ENCODE measurements around the gene CBLC. TPM values are rescaled to one million over a fixed set of nuclear protein-coding genes. Genes with fewer than 3 reads are reported as not detected.

The CBLC gene
- total RNA-seq, 3 donors from 2014 or later (not counting 1 experiment from before 2014, with no cell fraction given): not detected

DNA sequence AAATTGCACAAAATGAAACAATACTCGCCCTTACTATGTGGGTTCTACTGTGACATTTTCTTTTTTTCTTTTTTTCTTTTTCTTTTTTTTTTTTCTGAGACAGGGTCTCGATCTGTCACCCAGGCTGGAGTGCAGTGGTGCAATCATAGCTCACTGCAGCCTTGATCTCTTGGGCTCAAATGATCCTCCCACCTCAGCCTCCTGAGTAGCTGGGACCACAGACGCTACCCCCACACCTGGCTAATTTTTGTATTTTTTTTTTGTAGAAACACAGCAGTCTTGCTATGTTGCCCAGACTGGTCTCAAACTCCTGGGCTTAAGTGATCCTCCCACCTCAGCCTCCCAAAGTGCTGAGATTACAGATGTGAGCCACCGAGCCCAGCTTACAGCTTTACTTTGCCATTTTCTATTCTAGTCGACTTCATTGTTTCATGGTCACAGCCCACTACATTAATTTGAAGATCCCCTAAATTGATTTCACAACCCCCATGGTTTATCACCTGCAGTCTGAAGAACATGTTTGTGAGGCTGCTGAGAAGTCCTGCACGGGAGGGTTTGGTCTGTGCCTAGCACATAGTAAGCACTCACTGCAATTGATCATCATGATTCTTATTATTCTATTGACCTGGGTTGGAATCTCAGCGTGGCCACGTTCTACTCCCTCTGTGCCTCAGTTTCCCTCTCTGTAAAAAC is 25.4 kb upstream of the CBLC start:
- intact Hi-C loops (cut with micrococcal nuclease): loop anchor here (2.0 kb wide), 1 partner anchor 15 kb away; no protein-coding TSS in a partner anchor
- H3K27me3 ChIP-seq (ENCODE audit: control insufficient read depth, insufficient read depth, low read length): no peaks in the 10 kb centered on the region
- H3K4me3 Mint-ChIP-seq: peak overlapping the region; percentile 89
- H3K4me3 ChIP-seq (ENCODE audit: low read length): no peak overlapping the region
- DNase-seq: peak in 1 of 2 donors; percentile 45
- peaks cover 18% of the 10 kb centered on the region for H3K36me3 ChIP-seq (ENCODE audit: control insufficient read depth, insufficient read depth, low read length)
- H3K4me1 ChIP-seq (ENCODE audit: control insufficient read depth, insufficient read depth, low read length): peaks cover 83% of the 10 kb centered on the region
- peak overlapping the region; percentile 99 for H3K27ac ChIP-seq (ENCODE audit: low read length)
- no peak for ATAC-seq
- H3K9me3 Mint-ChIP-seq: no peaks in the 10 kb centered on the region
- TF ChIP-seq, protein P1, sequence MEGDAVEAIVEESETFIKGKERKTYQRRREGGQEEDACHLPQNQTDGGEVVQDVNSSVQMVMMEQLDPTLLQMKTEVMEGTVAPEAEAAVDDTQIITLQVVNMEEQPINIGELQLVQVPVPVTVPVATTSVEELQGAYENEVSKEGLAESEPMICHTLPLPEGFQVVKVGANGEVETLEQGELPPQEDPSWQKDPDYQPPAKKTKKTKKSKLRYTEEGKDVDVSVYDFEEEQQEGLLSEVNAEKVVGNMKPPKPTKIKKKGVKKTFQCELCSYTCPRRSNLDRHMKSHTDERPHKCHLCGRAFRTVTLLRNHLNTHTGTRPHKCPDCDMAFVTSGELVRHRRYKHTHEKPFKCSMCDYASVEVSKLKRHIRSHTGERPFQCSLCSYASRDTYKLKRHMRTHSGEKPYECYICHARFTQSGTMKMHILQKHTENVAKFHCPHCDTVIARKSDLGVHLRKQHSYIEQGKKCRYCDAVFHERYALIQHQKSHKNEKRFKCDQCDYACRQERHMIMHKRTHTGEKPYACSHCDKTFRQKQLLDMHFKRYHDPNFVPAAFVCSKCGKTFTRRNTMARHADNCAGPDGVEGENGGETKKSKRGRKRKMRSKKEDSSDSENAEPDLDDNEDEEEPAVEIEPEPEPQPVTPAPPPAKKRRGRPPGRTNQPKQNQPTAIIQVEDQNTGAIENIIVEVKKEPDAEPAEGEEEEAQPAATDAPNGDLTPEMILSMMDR (IDR thresholded peaks at IDR 0.05): no peak
- no peaks in the 10 kb centered on the region for H3K9me3 ChIP-seq (ENCODE audit: control insufficient read depth, insufficient read depth, low read length)
- H3K36me3 Mint-ChIP-seq: no peaks in the 10 kb centered on the region
- H3K27ac Mint-ChIP-seq: peak overlapping the region; percentile 91 to 93
- 40% methylated on average over 7 of the region's 8 CpGs for WGBS (ENCODE audit: insufficient coverage)
- peaks cover 49 to 69% of the 10 kb centered on the region in 2 donors for H3K4me1 Mint-ChIP-seq
- H3K27me3 Mint-ChIP-seq (ENCODE audit: low read depth in 2 of 2): no peaks in the 10 kb centered on the region

DNA sequence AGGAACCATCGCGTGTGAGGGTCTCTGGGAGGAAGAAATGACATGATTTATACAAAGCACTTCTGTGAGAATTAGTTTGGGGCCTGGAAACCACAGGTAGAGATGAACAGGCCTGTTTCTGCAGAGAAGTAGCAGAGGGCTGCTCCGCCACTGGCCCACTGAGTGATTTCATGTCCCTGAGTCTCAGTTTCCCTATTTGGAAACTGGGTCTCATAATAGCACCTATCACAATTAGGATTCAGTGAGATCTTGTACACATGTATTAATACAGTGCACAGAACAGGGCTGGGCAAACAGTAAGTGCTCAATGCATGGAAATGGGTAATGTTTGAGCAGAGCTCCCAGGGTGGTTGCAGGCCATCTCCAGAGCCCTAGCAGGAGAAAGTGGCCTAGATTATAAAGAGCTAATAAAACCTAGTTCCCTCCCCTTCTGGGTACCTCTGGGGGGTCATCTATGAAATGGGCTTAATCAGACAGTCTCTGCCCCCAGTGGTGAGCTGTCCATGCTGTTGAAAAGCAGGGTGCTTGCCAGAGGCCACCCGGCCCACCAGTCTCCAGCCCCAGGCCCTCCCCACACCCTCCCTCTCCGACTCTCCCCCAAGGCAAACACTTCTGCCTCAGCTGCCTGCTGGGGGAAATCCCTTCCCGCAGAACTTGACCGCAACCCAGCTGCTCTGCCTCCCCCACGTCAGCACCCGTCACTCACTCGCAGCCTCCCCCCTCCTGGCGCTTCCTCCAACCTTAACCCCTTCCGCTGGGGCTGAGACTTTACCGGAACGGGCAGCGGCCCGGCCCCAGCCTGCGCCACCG is 24.7 kb upstream of the CBLC start:
- intact Hi-C loops (cut with micrococcal nuclease): loop anchor here (1.0 to 2.0 kb wide), 2 partner anchors 8 to 16 kb away; no protein-coding TSS in a partner anchor

DNA sequence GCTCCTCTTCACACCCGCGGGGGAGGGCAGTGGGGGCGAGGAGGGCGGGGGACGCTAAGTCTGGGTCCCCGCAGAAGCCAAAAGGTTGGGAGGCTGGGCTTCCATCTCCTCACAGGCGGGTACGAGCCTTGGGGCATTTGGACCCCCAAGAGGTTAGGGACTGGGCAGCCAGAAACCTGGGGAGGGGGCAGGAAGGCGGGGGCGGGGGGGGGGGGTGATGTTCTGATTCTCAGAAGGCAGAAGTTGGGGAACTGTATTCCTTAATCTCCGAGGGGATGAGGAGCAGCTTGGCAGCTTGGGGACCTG is 24.1 kb upstream of the CBLC start:
- H3K36me3 ChIP-seq (ENCODE audit: control insufficient read depth, insufficient read depth, low read length): peaks cover 29% of the 10 kb centered on the region

More for the DNA sequence above, 24.7 kb upstream of the CBLC start:
- DNase-seq: peak; percentile 96 to 99
- Histone ChIP-seq H3K27ac (ENCODE audit: low read length) (peak overlapping the region; percentile 99), H3K9me3 (ENCODE audit: control insufficient read depth, insufficient read depth, low read length) (no peaks in the 10 kb centered on the region), H3K27me3 (ENCODE audit: control insufficient read depth, insufficient read depth, low read length) (no peaks in the 10 kb centered on the region), H3K4me1 (ENCODE audit: control insufficient read depth, insufficient read depth, low read length) (peaks cover 75% of the 10 kb centered on the region), H3K4me3 (ENCODE audit: low read length) (peak overlapping the region; percentile 75), H3K36me3 (ENCODE audit: control insufficient read depth, insufficient read depth, low read length) (peaks cover 25% of the 10 kb centered on the region)
- TF ChIP-seq, protein P1 (IDR thresholded peaks at IDR 0.05): no peak
- Mint-ChIP-seq H3K27ac (peak overlapping the region; percentile 91 to 93), H3K4me3 (peak overlapping the region; percentile 89), H3K36me3 (no peaks in the 10 kb centered on the region), H3K9me3 (no peaks in the 10 kb centered on the region), H3K4me1 (peaks cover 43 to 62% of the 10 kb centered on the region in 2 donors), H3K27me3 (ENCODE audit: low read depth in 2 of 2) (no peaks in the 10 kb centered on the region)
- 3% methylated on average over 16 of the region's 18 CpGs for WGBS (ENCODE audit: insufficient coverage)
- ATAC-seq: peak; percentile 74 to 90 (median 76)

More for the DNA sequence above, 24.1 kb upstream of the CBLC start:
- 0% methylated on average over 7 of the region's 11 CpGs for WGBS (ENCODE audit: insufficient coverage)
- no peaks in the 10 kb centered on the region for H3K36me3 Mint-ChIP-seq
- H3K27me3 ChIP-seq (ENCODE audit: control insufficient read depth, insufficient read depth, low read length): no peaks in the 10 kb centered on the region
- H3K9me3 Mint-ChIP-seq: no peaks in the 10 kb centered on the region
- intact Hi-C loops (cut with micrococcal nuclease): loop anchor here (1.0 to 2.0 kb wide), 2 partner anchors 8 to 17 kb away; no protein-coding TSS in a partner anchor
- H3K27ac Mint-ChIP-seq: peak overlapping the region; percentile 91 to 93
- ATAC-seq (no peak), DNase-seq (no peak)
- peak overlapping the region; percentile 89 for H3K4me3 Mint-ChIP-seq
- no peaks in the 10 kb centered on the region for H3K9me3 ChIP-seq (ENCODE audit: control insufficient read depth, insufficient read depth, low read length)
- H3K4me1 ChIP-seq (ENCODE audit: control insufficient read depth, insufficient read depth, low read length): peaks cover 73% of the 10 kb centered on the region
- peak overlapping the region; percentile 75 for H3K4me3 ChIP-seq (ENCODE audit: low read length)
- no peaks in the 10 kb centered on the region for H3K27me3 Mint-ChIP-seq (ENCODE audit: low read depth in 2 of 2)
- TF ChIP-seq, protein P1 (IDR thresholded peaks at IDR 0.05): no peak
- H3K27ac ChIP-seq (ENCODE audit: low read length): peak overlapping the region; percentile 99
- H3K4me1 Mint-ChIP-seq: peaks cover 39 to 58% of the 10 kb centered on the region in 2 donors

Measured in natural killer cell (primary cell).